ENCODE results near the gene EFNA3.

The EFNA3 gene

GRCh38 chr1:155078469-155079209 lies at the start of gene EFNA3:
TSS of gene EFNA3 (plus strand) at chr1:155078837. CDS start at chr1:155078942, 105 bp downstream.
- DNase-seq (peak; percentile 80), ATAC-seq (peak; percentile 33)

- ATAC-seq, result no peak
- DNase-seq, result no peak
Measured at GRCh38 chr1:155029513-155030242, 49.0 kb upstream of the EFNA3 start.

GRCh38 chr1:155030243-155030795 lies 48.3 kb upstream of the EFNA3 start:
- no peak for ATAC-seq
- no peak for DNase-seq

- DNase-seq, result no peak
Measured at GRCh38 chr1:155030899-155031298, 47.7 kb upstream of the EFNA3 start.

GRCh38 chr1:155032886-155033285 lies 45.8 kb upstream of the EFNA3 start:
- ATAC-seq (no peak), DNase-seq (no peak)

More at GRCh38 chr1:155030899-155031298, 47.7 kb upstream of the EFNA3 start:
- no peak for ATAC-seq

GRCh38 chr1:155033524-155033923 lies 45.1 kb upstream of the EFNA3 start, which contains the start of the genes DCST1 and DCST2:
TSS of gene DCST1 (plus strand) at chr1:155033824. CDS start at chr1:155034037, 213 bp downstream.
TSS of gene DCST2 (minus strand) at chr1:155033781. CDS start at chr1:155033701, 80 bp downstream.
- DNase-seq (no peak), ATAC-seq (no peak)

- ATAC-seq, result no peak
Measured at GRCh38 chr1:155034318-155035208, 44.1 kb upstream of the EFNA3 start.

GRCh38 chr1:155035936-155036335 lies 42.7 kb upstream of the EFNA3 start:
- no peak for ATAC-seq

More at GRCh38 chr1:155034318-155035208, 44.1 kb upstream of the EFNA3 start:
- no peak for DNase-seq

GRCh38 chr1:155037043-155037442 lies 41.6 kb upstream of the EFNA3 start:
- DNase-seq (no peak), ATAC-seq (no peak)

More at GRCh38 chr1:155035936-155036335, 42.7 kb upstream of the EFNA3 start:
- DNase-seq, result no peak

- DNase-seq (no peak), ATAC-seq (no peak)
Measured at GRCh38 chr1:155037851-155038441, 40.7 kb upstream of the EFNA3 start.

GRCh38 chr1:155038602-155039307 lies 39.9 kb upstream of the EFNA3 start:
- DNase-seq (no peak), ATAC-seq (no peak)

GRCh38 chr1:155039308-155039669 lies 39.3 kb upstream of the EFNA3 start:
- DNase-seq (no peak), ATAC-seq (no peak)

- DNase-seq, result no peak
- no peak for ATAC-seq
Measured at GRCh38 chr1:155040358-155041093, 38.1 kb upstream of the EFNA3 start.

- ATAC-seq (no peak), DNase-seq (no peak)
Measured at GRCh38 chr1:155042789-155043188, 35.8 kb upstream of the EFNA3 start.

GRCh38 chr1:155043301-155043702 lies 35.3 kb upstream of the EFNA3 start:
- ATAC-seq, result no peak
- no peak for DNase-seq

- no peak for ATAC-seq
- DNase-seq, result no peak
Measured at GRCh38 chr1:155043793-155044192, 34.8 kb upstream of the EFNA3 start.

GRCh38 chr1:155044365-155044764 lies 34.3 kb upstream of the EFNA3 start:
- no peak for DNase-seq
- no peak for ATAC-seq

- peak; percentile 64 for DNase-seq
Measured at GRCh38 chr1:155044812-155045657, 33.6 kb upstream of the EFNA3 start.

More at GRCh38 chr1:155044812-155045657, 33.6 kb upstream of the EFNA3 start:
- ATAC-seq, result peak; percentile 86
